GM12892 (cell line): ENCODE data around the gene BRMS1.
"Not testable (repeated sequence)": the region's sequence is repeated elsewhere in the genome, so short reads cannot be mapped to it uniquely, and the experiment has no call there.

Experiments used
- POLR2A ChIP-seq: IDR thresholded peaks from 2 replicates; pipeline ENCODE4 v1.6.1; 2011; ENCODE audit warnings: low read depth, low read length, control low read depth
- POLR2AphosphoS5 ChIP-seq: IDR thresholded peaks from 2 replicates; pipeline ENCODE4 v1.6.1; 2011; ENCODE audit warnings: low read depth, low read length, control low read depth
- TAF1 ChIP-seq: IDR thresholded peaks from 2 replicates; pipeline ENCODE4 v1.6.1; 2011; ENCODE audit warnings: low read depth, mild to moderate bottlenecking, control low read depth, low read length, borderline replicate concordance

DNA sequence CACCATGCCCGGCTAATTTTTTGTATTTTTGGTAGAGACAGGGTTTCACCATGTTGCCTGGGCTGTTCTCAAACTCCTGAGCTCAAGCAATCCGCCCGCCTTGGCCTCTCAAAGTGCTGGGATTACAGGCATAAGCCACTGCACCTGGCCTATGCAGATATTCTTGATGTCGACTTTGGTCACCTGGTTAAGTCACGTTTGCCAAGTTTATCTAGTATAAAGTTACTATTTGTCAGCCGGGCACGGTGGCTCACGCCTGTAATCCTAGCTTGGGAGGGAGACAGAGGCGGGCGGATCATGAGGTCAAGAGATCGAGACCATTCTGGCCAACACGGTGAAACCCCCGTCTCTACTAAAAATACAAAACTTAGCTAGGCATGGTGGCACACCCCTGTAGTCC, 39.4 kb upstream of the BRMS1 start:
- not testable (repeated sequence) for TF ChIP-seq TAF1, POLR2A, POLR2AphosphoS5
